Measurements from ENCODE around the gene LRRC8B. TPM values are rescaled to one million over a fixed set of nuclear protein-coding genes. Genes with fewer than 3 reads are reported as not detected.

Gene LRRC8B
- total and polyA plus RNA-seq, 9 of the 15 experiments (the other 6 are each of a cell fraction or from before 2014, with no cell fraction given), result 4.3 to 43.7 (median 14.4) TPM

- H3K4me3 ChIP-seq, result no peak overlapping the region
- in situ Hi-C loops (cut with MboI) (no loop called here), intact Hi-C loops (cut with micrococcal nuclease) (no loop called here)
- H3K4me1 ChIP-seq (replicated peaks in 1 of 2; ENCODE audit: control insufficient read depth in 2 of 2, insufficient read depth in 2 of 2, low read length in 2 of 2), result no peaks in the 10 kb centered on the region
- H3K9me1 ChIP-seq (ENCODE audit: control insufficient read depth, insufficient read depth, low read length), result no peaks in the 10 kb centered on the region
- no peaks in the 10 kb centered on the region; a peak in 3 of 5 replicates for H3K27me3 ChIP-seq (ENCODE audit: control insufficient read depth in 2 of 2, insufficient read depth in 2 of 2, low read length in 2 of 2)
- DNase-seq (ENCODE audit: extremely low read depth in 1 of 4, low spot score in 3 of 4) (no peak), FAIRE-seq (no peak), ATAC-seq (no peak)
- no peaks in the 10 kb centered on the region for H3K9me3 ChIP-seq (replicated peaks; ENCODE audit: control insufficient read depth, insufficient read depth, low read depth, low read length)
- H3K79me2 ChIP-seq (ENCODE audit: control insufficient read depth, insufficient read depth, low read length), result no peaks in the 10 kb centered on the region
- no TSS peak for BruUV-seq (replicated peaks)
- POLR2A ChIA-PET, result interaction anchor here (0.9 to 2.2 kb wide), 4 partner anchors 10 to 14 kb away, joined by 3 to 6 read pairs (median 4); no protein-coding TSS in a partner anchor
- no peak overlapping the region for H2AFZ ChIP-seq (ENCODE audit: low read depth, low read length)
- no peak overlapping the region for H3K9ac ChIP-seq (ENCODE audit: insufficient read depth in 1 of 2, low read depth in 2 of 2, low read length in 2 of 2)
- H3K36me3 ChIP-seq (ENCODE audit: control insufficient read depth, insufficient read depth, low read length), result no peaks in the 10 kb centered on the region
- no peaks in the 10 kb centered on the region for H4K20me1 ChIP-seq (replicated peaks; ENCODE audit: control insufficient read depth, insufficient read depth, low read length)
- H3K27ac ChIP-seq (ENCODE audit: extremely low read depth, low read depth, low read length), result no peak overlapping the region
- WGBS (ENCODE audit: insufficient coverage, low coverage, missing lambda C conversion rate), result 2% methylated on average over 6 of the region's 6 CpGs
- no peak overlapping the region for H3K4me2 ChIP-seq (ENCODE audit: insufficient read depth, low read length)
- CTCF ChIA-PET (ENCODE audit: low intra/inter-chr PET ratio), result no interaction called here
- TF ChIP-seq NFRKB (IDR thresholded peaks at IDR 0.05; ENCODE audit: low read depth) (no peak), RFX5 (IDR thresholded peaks at IDR 0.05; ENCODE audit: low read depth, low read length) (no peak), ZNF3 (CRISPR knock-in tag; IDR thresholded peaks at IDR 0.05) (no peak), ZNF77 (CRISPR knock-in tag; IDR thresholded peaks at IDR 0.05) (no peak), PREB (CRISPR knock-in tag; IDR thresholded peaks at IDR 0.05) (no peak), CREM (IDR thresholded peaks at IDR 0.05; ENCODE audit: low read depth) (no peak), CEBPB (tag; IDR thresholded peaks at IDR 0.05) (no peak), RNF219 (CRISPR knock-in tag; IDR thresholded peaks at IDR 0.05) (no peak), STAT6 (CRISPR knock-in tag; IDR thresholded peaks at IDR 0.05) (no peak), MEF2D (tag; conservative IDR thresholded peaks at IDR 0.05; ENCODE audit: low read depth) (no peak), NRF1 (conservative IDR thresholded peaks at IDR 0.05 in 1 of 2, IDR thresholded peaks at IDR 0.05 in 1 of 2) (no peak), TAF7 (tag; IDR thresholded peaks at IDR 0.05) (no peak), SMAD2 (IDR thresholded peaks at IDR 0.05; ENCODE audit: low read depth, low read length) (no peak), NR3C1 (CRISPR knock-in tag; IDR thresholded peaks at IDR 0.05) (no peak), MITF (IDR thresholded peaks at IDR 0.05) (no peak), MAZ (CRISPR knock-in tag; conservative IDR thresholded peaks at IDR 0.05 in 1 of 2, IDR thresholded peaks at IDR 0.05 in 1 of 2) (no peak), HNRNPUL1 (IDR thresholded peaks at IDR 0.05; ENCODE audit: low read length) (no peak), MAFF (IDR thresholded peaks at IDR 0.05; ENCODE audit: low read length) (no peak)
These were observed 25.3 kb upstream of the LRRC8B start for GRCh38 chr1:89499320-89499719.
